Measurements from ENCODE around the gene ATG9A. TPM values are rescaled to one million over a fixed set of nuclear protein-coding genes. Genes with fewer than 3 reads are reported as not detected.
"Not testable (repeated sequence)": the region's sequence is repeated elsewhere in the genome, so short reads cannot be mapped to it uniquely, and the experiment has no call there.

The ATG9A gene
- polyA plus RNA-seq, 3 donors = 11.4 to 32.1 (median 21.2) TPM

DNA sequence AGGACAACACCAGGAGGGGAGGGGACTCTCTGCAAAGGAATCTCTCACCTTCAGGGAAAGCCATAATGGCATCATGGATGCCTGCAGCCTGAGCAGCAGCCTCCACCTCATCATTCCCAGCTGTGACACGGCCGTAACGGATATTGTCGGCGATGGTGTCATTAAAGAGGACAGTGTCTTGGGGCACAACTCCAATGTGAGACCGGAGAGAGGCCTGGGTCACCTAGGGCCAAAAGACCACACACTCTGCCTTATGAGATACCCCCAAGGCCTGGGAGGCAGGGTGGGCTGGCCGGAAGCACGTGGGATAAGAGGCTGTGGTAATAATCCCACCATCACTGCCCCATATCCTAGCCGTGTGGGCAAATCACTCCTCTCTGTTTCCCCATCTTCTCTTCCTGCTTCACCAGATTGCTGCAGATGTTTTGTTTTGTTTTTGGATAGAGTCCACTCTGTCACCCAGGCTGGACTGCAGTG lies 18.5 kb downstream of the ATG9A start:
- 84 to 94% (median 85%) methylated on average over 9 of the region's 9 CpGs for WGBS, 3 donors
- H3K27ac ChIP-seq (ENCODE audit: low read depth, low read length) = no peak overlapping the region

DNA sequence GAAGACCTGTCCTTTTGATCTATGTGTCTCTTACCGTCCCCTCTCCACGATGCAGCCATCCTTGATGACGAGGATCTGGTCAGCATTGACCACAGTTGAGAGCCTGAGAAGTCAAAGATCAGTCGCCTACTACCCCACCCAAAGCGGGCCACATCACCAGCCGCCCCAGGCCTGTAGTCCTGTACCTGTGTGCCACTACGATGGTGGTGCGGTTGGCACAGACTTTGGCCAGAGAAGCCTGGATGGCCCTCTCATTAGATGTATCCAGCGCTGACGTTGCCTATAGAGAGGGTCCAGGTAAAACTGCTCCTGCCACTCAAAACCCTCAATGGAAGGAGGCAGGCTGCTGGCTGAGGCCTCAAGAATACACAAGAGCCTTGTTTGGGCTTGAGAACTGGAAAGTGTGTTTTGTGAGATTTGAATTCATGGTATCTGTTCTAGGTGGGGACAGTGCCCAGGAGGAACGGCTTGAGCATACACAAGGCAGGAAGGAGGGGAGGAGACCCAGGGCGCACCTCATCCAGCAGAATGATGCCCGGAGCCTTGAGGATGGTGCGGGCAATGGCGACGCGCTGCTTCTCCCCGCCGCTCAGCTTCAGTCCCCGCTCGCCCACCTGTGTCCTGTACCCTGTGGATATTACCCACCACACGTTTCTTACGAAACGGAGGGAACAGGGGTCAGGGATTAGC lies 19.1 kb downstream of the ATG9A start:
- H3K27ac ChIP-seq (ENCODE audit: low read depth, low read length) = no peak overlapping the region
- 92 to 94% (median 92%) methylated on average over 24 of the region's 24 CpGs for WGBS, 3 donors

DNA sequence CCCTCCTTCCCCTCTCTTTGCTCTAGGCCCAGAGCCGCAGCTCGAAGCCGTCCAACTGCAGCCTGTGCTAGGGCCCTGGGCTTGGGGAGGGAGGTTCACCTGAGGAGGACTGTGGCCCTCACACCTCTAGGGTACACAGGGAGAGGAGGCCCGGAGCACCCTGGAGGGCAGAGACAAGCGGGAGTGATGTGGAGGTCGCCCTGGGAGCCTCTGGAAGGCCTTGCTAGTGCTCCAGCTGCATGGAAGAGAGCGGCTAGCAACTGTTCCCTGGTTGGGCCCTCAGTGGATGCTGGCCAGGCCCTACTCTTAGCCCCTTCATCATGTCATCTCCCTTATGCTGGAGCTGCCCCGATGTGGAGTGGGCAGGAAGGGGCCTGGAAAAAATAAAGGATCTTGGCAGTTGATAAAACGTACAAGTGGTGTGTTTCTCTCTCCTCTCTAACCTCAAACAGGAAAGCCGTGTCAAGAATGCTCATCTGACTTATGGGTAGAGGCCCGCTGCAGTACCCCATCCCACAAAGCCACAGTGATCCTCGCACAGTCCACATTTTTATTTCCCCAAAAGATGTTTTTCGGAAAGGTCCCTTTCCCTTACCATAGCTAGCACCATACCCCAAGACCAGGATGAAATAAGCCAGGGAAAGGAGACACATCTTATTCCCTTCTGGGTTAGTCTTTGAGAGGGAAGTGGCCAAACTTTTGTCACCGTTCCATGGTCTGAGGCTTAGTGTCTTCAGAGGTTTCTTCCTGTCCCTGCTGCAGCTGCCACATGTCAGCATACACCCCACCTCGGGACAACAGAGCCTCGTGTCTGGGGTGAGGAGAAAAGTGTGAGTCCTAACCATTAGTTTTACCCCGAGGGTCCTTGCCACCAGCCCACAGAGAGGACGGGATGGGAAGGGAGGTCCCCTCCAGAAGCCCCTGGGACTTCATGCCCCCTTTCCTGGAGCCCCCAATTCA lies 19.9 kb downstream of the ATG9A start:
- no peak overlapping the region for H3K27ac ChIP-seq (ENCODE audit: low read depth, low read length)
- 58 to 85% (median 60%) methylated on average over 18 of the region's 18 CpGs for WGBS, 3 donors

- WGBS, 3 donors = 61 to 70% (median 62%) methylated on average over 17 of the region's 17 CpGs
- no peak overlapping the region for H3K27ac ChIP-seq (ENCODE audit: low read depth, low read length)
Observed at GRCh38 chr2:219207884-219208740, 21.3 kb downstream of the ATG9A start.

DNA sequence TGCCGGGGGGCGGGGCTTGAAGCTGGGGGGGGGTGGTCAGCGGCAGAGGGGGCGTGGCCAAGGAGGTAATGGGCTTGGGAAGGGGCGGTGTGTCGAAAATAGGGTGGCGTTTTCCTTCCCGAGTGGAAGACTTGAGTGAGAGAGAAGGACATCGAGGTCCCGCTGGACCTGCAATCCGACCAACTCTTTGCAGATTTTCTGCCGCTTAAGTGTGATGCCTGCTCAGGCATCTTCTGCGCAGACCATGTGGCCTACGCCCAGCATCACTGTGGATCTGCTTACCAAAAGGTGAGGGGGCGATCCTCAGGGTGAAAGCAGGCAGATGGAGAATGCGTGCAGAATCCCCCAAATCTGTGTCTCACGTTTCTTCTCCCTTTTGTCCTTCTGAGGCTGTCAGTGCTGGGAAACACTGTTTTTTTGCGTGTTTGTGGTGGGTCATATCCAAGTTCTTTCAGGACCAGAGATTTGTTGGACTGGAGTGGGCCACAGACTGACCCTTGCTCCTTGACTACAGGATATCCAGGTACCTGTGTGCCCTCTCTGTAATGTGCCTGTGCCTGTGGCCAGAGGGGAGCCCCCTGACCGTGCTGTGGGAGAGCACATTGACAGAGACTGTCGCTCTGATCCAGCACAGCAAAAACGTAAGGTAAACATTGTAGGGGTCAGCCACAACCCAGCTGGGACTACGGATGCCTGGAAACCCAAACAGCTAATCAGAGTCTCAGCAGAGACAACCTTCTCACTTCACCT lies 22.1 kb downstream of the ATG9A start:
- 15 to 18% (median 16%) methylated on average over 22 of the region's 22 CpGs for WGBS, 3 donors
- no peak overlapping the region for H3K27ac ChIP-seq (ENCODE audit: low read depth, low read length)

- H3K27ac ChIP-seq (ENCODE audit: low read depth, low read length) = peak within 1 kb of the TSS; percentile 10
- 0 to 1% (median 0%) methylated on average over 64 to 76 of the region's 76 CpGs for WGBS, 3 donors
Observed at GRCh38 chr2:219206328-219207133, 22.9 kb downstream of the ATG9A start, which contains the start of gene ZFAND2B. Gene ZFAND2B (plus strand): TSS chr2:219206782. CDS start chr2:219206988, 206 bp downstream.

DNA sequence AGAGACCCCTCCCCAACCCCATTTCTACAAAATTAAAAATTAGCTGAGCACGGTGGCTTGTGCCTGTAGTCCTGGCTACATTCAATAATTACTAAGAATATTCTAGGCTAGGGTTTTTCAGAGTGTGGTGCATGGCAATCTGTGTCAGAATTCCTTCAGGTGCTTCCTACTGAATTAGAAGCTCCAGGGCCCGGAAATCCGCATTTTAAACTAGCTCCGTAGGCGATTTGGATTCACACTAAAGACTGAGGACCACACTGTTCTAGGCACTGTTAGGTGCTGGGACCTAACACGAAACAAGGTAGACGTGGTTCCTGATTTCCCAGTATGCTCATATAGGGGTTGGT lies 23.5 kb downstream of the ATG9A start:
- H3K27ac ChIP-seq (ENCODE audit: low read depth, low read length) = peak overlapping the region; percentile 10
- 9 to 21% (median 16%) methylated on average over 7 of the region's 7 CpGs for WGBS, 3 donors

- WGBS, 3 donors = 81 to 91% (median 87%) methylated on average over 5 of the region's 5 CpGs
Observed at GRCh38 chr2:219205165-219205538, 24.3 kb downstream of the ATG9A start.

GRCh38 chr2:219204425-219205164 lies 24.8 kb downstream of the ATG9A start:
- no peak overlapping the region for H3K27ac ChIP-seq (ENCODE audit: low read depth, low read length)
- WGBS, 3 donors = 88 to 93% (median 92%) methylated on average over 7 of the region's 7 CpGs

More at GRCh38 chr2:219205165-219205538, 24.3 kb downstream of the ATG9A start:
- H3K27ac ChIP-seq (ENCODE audit: low read depth, low read length) = no peak overlapping the region

GRCh38 chr2:219201331-219201730 lies 28.1 kb downstream of the ATG9A start:
- not testable (repeated sequence) for H3K27ac ChIP-seq (ENCODE audit: low read depth, low read length)
- WGBS, 3 donors = 76 to 93% (median 90%) methylated on average over 12 to 21 of the region's 21 CpGs

DNA sequence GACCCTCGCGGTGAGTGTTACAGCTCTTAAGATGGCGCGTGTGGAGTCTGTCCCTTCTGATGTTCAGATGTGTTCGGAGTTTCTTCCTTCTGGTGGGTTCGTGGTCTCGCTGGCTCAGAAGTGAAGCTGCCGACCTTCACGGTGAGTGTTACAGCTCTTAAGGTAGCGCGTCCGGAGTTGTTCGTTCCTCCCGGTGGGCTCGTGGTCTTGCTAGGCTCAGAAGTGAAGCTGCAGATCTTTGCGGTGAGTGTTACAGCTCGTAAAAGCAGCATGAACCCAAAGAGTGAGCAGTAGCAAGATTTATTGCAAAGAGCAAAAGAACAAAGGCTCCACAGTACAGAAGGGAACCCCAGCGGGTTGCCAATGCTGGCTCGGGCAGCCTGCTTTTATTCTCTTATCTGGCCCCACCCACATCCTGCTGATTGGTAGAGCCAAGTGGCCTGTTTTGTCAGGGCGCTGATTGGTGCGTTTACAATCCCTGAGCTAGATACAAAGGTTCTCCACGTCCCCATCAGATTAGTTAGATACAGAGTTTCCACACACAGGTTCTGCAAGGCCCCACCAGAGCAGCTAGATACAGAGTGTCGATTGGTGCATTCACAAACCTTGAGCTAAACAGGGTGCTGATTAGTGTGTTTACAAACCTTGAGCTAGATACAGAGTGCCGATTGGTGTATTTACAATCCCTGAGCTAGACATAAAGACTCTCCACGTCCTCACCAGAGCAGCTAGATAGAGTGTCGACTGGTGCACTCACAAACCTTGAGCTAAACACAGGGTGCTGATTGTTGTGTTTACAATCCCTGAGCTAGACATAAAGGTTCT lies 28.7 kb downstream of the ATG9A start:
- WGBS, 3 donors = 70 to 82% (median 76%) methylated on average over 24 to 25 of the region's 26 CpGs
- not testable (repeated sequence) for H3K27ac ChIP-seq (ENCODE audit: low read depth, low read length)

- H3K27ac ChIP-seq (ENCODE audit: low read depth, low read length) = no peak overlapping the region
- WGBS, 3 donors = 78 to 84% (median 81%) methylated on average over 12 of the region's 12 CpGs
Observed at GRCh38 chr2:219199470-219200211, 29.8 kb downstream of the ATG9A start.

DNA sequence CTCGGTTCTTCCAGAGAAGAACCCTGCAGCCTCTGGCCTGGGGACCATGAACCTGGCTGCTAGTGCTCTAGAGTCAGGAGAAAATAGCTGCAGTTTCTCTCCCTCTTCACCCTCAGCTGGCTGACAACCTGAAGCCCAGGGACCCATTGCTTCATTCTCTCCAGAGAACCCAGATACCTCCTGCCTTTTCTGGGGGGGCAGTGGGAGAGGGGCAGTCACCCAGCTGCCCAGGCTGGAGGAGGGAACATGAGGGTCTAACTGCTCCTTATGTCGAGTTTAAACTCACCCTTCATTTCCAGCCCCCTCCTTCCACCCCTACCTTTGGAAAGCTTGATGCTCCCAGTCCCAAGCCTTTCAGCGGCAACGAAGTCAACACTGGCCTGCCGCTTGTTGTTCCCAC lies 30.5 kb downstream of the ATG9A start:
- 74 to 81% (median 77%) methylated on average over 5 of the region's 5 CpGs for WGBS, 3 donors
- no peak overlapping the region for H3K27ac ChIP-seq (ENCODE audit: low read depth, low read length)

- 86 to 95% (median 94%) methylated on average over 1 of the region's 1 CpG for WGBS, 3 donors
Observed at GRCh38 chr2:219197388-219197787, 32.0 kb downstream of the ATG9A start.

More at GRCh38 chr2:219197388-219197787, 32.0 kb downstream of the ATG9A start:
- H3K27ac ChIP-seq (ENCODE audit: low read depth, low read length) = no peak overlapping the region
